ENCODE results near the gene PAQR6.

GRCh38 chr1:156221986-156222692 lies 25.7 kb downstream of the PAQR6 start:
- TF ChIP-seq, protein P1, sequence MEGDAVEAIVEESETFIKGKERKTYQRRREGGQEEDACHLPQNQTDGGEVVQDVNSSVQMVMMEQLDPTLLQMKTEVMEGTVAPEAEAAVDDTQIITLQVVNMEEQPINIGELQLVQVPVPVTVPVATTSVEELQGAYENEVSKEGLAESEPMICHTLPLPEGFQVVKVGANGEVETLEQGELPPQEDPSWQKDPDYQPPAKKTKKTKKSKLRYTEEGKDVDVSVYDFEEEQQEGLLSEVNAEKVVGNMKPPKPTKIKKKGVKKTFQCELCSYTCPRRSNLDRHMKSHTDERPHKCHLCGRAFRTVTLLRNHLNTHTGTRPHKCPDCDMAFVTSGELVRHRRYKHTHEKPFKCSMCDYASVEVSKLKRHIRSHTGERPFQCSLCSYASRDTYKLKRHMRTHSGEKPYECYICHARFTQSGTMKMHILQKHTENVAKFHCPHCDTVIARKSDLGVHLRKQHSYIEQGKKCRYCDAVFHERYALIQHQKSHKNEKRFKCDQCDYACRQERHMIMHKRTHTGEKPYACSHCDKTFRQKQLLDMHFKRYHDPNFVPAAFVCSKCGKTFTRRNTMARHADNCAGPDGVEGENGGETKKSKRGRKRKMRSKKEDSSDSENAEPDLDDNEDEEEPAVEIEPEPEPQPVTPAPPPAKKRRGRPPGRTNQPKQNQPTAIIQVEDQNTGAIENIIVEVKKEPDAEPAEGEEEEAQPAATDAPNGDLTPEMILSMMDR (IDR thresholded peaks at IDR 0.05; ENCODE audit: poor library complexity), result no peak
- TF ChIP-seq EZH2phosphoT487 (IDR thresholded peaks at IDR 0.05; ENCODE audit: low read depth, severe bottlenecking, unreplicated experiment) (no peak), EZH2 (IDR thresholded peaks at IDR 0.05; ENCODE audit: borderline replicate concordance) (no peak)
